Measurements from ENCODE around the gene SIDT2.

The SIDT2 gene

GRCh38 chr11:117232092-117232878 lies 53.7 kb downstream of the SIDT2 start, which contains the start of gene RNF214:
RNF214 (plus strand) TSS chr11:117232671; CDS start chr11:117234273, 1,602 bp downstream.
- Histone ChIP-seq H3K4me1 (no peaks in the 10 kb centered on the region), H3K36me3 (peaks cover 24% of the 10 kb centered on the region), H3K27me3 (no peaks in the 10 kb centered on the region), H3K9me3 (no peaks in the 10 kb centered on the region), H3K4me3 (ENCODE audit: low read depth, low read length) (peak within 1 kb of the TSS; percentile 99)
- DNase-seq = peak; percentile 90
- TF ChIP-seq, protein P1, sequence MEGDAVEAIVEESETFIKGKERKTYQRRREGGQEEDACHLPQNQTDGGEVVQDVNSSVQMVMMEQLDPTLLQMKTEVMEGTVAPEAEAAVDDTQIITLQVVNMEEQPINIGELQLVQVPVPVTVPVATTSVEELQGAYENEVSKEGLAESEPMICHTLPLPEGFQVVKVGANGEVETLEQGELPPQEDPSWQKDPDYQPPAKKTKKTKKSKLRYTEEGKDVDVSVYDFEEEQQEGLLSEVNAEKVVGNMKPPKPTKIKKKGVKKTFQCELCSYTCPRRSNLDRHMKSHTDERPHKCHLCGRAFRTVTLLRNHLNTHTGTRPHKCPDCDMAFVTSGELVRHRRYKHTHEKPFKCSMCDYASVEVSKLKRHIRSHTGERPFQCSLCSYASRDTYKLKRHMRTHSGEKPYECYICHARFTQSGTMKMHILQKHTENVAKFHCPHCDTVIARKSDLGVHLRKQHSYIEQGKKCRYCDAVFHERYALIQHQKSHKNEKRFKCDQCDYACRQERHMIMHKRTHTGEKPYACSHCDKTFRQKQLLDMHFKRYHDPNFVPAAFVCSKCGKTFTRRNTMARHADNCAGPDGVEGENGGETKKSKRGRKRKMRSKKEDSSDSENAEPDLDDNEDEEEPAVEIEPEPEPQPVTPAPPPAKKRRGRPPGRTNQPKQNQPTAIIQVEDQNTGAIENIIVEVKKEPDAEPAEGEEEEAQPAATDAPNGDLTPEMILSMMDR (IDR thresholded peaks at IDR 0.05; ENCODE audit: low read depth, low read length) = peak; percentile 54

GRCh38 chr11:117232911-117233409 lies 54.4 kb downstream of the SIDT2 start:
- TF ChIP-seq, protein P1 (IDR thresholded peaks at IDR 0.05; ENCODE audit: low read depth, low read length) = no peak
- Histone ChIP-seq H3K27me3 (no peaks in the 10 kb centered on the region), H3K36me3 (peaks cover 23% of the 10 kb centered on the region), H3K9me3 (no peaks in the 10 kb centered on the region), H3K4me3 (ENCODE audit: low read depth, low read length) (peak overlapping the region; percentile 87), H3K4me1 (no peaks in the 10 kb centered on the region)
- peak; percentile 31 for DNase-seq

- Histone ChIP-seq H3K27me3 (no peaks in the 10 kb centered on the region), H3K36me3 (peaks cover 14% of the 10 kb centered on the region), H3K4me3 (ENCODE audit: low read depth, low read length) (no peak overlapping the region), H3K4me1 (no peaks in the 10 kb centered on the region), H3K9me3 (no peaks in the 10 kb centered on the region)
- no peak for DNase-seq
- TF ChIP-seq, protein P1 (IDR thresholded peaks at IDR 0.05; ENCODE audit: low read depth, low read length) = no peak
These were observed 59.7 kb downstream of the SIDT2 start for GRCh38 chr11:117238221-117238620.

DNA sequence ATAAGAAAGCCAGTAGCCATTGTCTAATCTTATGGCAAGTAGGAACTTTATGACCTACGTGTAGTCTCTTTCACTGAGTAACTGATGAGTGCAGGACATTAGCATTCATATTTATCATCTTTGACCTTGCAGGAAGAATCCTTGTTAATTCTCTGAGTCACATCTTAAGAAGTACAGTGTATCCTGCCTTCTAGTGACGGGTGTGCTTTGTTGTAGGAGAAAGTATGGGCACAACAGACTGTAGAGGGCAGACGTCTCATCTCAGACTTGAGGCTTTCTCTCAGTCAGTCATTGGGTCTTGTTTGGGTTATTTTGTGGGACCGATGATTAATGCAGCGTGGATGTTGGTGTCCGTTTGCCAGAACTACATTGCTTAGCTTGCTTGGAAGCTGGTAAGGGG lies 60.8 kb downstream of the SIDT2 start:
- no peak for DNase-seq
- Histone ChIP-seq H3K9me3 (no peaks in the 10 kb centered on the region), H3K27me3 (no peaks in the 10 kb centered on the region), H3K4me1 (no peaks in the 10 kb centered on the region), H3K36me3 (peaks cover 17% of the 10 kb centered on the region), H3K4me3 (ENCODE audit: low read depth, low read length) (no peak overlapping the region)
- TF ChIP-seq, protein P1 (IDR thresholded peaks at IDR 0.05; ENCODE audit: low read depth, low read length) = peak; percentile 9; the same call in 1 of the 2 replicates
